Measurements from ENCODE around the gene SPATA6L. TPM values are rescaled to one million over a fixed set of nuclear protein-coding genes. Genes with fewer than 3 reads are reported as not detected.

Gene SPATA6L
- total RNA-seq, 4 donors from 2014 or later: 0.51 to 13.6 (median 6.5) TPM

GRCh38 chr9:4691795-4692194, 25.5 kb upstream of the SPATA6L start:
- Histone ChIP-seq H3K27ac (no peak overlapping the region), H3K27me3 (no peaks in the 10 kb centered on the region), H3K4me1 (peaks cover 0 to 3% of the 10 kb centered on the region in 2 donors), H3K4me3 (no peak overlapping the region), H3K36me3 (no peaks in the 10 kb centered on the region), H3K9me3 (no peaks in the 10 kb centered on the region)
- TF ChIP-seq CTCF (IDR thresholded peaks at IDR 0.05) (no peak), POLR2A (IDR thresholded peaks at IDR 0.05) (no peak)
- no peak for DNase-seq
- intact Hi-C loops (cut with DNase I; ENCODE audit: low total_unique reads): no loop called here

GRCh38 chr9:4690144-4690543, 23.9 kb upstream of the SPATA6L start:
- Histone ChIP-seq H3K27ac (no peak overlapping the region), H3K27me3 (no peaks in the 10 kb centered on the region), H3K4me1 (peaks cover 0 to 3% of the 10 kb centered on the region in 2 donors), H3K9me3 (no peaks in the 10 kb centered on the region), H3K4me3 (no peak overlapping the region), H3K36me3 (no peaks in the 10 kb centered on the region)
- TF ChIP-seq CTCF (IDR thresholded peaks at IDR 0.05) (no peak), POLR2A (IDR thresholded peaks at IDR 0.05) (no peak)
- intact Hi-C loops (cut with DNase I; ENCODE audit: low total_unique reads): no loop called here
- no peak for DNase-seq

- H3K4me3 ChIP-seq: no peak overlapping the region
- peaks cover 0 to 3% of the 10 kb centered on the region in 2 donors for H3K4me1 ChIP-seq
- DNase-seq: no peak
- intact Hi-C loops (cut with DNase I; ENCODE audit: low total_unique reads): no loop called here
- no peaks in the 10 kb centered on the region for H3K36me3 ChIP-seq
- no peaks in the 10 kb centered on the region for H3K27me3 ChIP-seq
- no peaks in the 10 kb centered on the region for H3K9me3 ChIP-seq
- peak overlapping the region in 1 of 2 donors; percentile 26 for H3K27ac ChIP-seq
- no peak for TF ChIP-seq CTCF (IDR thresholded peaks at IDR 0.05)
- no peak for TF ChIP-seq POLR2A (IDR thresholded peaks at IDR 0.05)
These were observed 23.4 kb upstream of the SPATA6L start for GRCh38 chr9:4689687-4690104.

- Histone ChIP-seq H3K4me1 (peaks cover 0 to 3% of the 10 kb centered on the region in 2 donors), H3K27me3 (no peaks in the 10 kb centered on the region), H3K4me3 (no peak overlapping the region), H3K36me3 (no peaks in the 10 kb centered on the region), H3K9me3 (no peaks in the 10 kb centered on the region), H3K27ac (no peak overlapping the region)
- TF ChIP-seq CTCF (IDR thresholded peaks at IDR 0.05) (no peak), POLR2A (IDR thresholded peaks at IDR 0.05) (no peak)
- intact Hi-C loops (cut with DNase I; ENCODE audit: low total_unique reads): no loop called here
- DNase-seq: no peak
These were observed 22.7 kb upstream of the SPATA6L start for GRCh38 chr9:4689021-4689420.

GRCh38 chr9:4686584-4686983, 20.3 kb upstream of the SPATA6L start:
- no peaks in the 10 kb centered on the region for H3K36me3 ChIP-seq
- TF ChIP-seq POLR2A (IDR thresholded peaks at IDR 0.05): no peak
- TF ChIP-seq CTCF (IDR thresholded peaks at IDR 0.05): no peak
- no peaks in the 10 kb centered on the region for H3K9me3 ChIP-seq
- H3K4me3 ChIP-seq: no peak overlapping the region
- peaks cover 0 to 3% of the 10 kb centered on the region in 2 donors for H3K4me1 ChIP-seq
- H3K27ac ChIP-seq: peak overlapping the region in 1 of 2 donors; percentile 55
- intact Hi-C loops (cut with DNase I; ENCODE audit: low total_unique reads): no loop called here
- H3K27me3 ChIP-seq: no peaks in the 10 kb centered on the region
- no peak for DNase-seq
